Endothelial cell of umbilical vein (primary cell): ENCODE data around the gene SP100.

Source experiments
- CTCF ChIP-seq, 2 donors: IDR thresholded peaks; 1 replicate in 1 of 2; 2 replicates in 1 of 2; pipeline ENCODE4 v1.5.1; 2011; ENCODE audit warnings: low read length in 2 of 2, mild to moderate bottlenecking in 2 of 2, moderate library complexity in 2 of 2, control low read depth in 1 of 2, inconsistent platforms in 1 of 2, low read depth in 1 of 2; ENCODE audit not compliant: insufficient read depth in 1 of 2; ENCODE audit errors: extremely low read depth in 1 of 2
- EZH2 ChIP-seq: IDR thresholded peaks from 2 replicates; pipeline ENCODE4 v1.6.1; 2012; ENCODE audit warnings: borderline replicate concordance, low read depth, mild to moderate bottlenecking, moderate library complexity, low read length, inconsistent platforms; ENCODE audit not compliant: severe bottlenecking
- FOS ChIP-seq: IDR thresholded peaks from 2 replicates; pipeline ENCODE4 v1.6.1; 2011; ENCODE audit warnings: mild to moderate bottlenecking, low read length, moderate library complexity, borderline replicate concordance; ENCODE audit not compliant: insufficient read depth
- JUN ChIP-seq: IDR thresholded peaks from 2 replicates; pipeline ENCODE4 v1.6.1; 2011; ENCODE audit warnings: borderline replicate concordance, low read depth; ENCODE audit not compliant: insufficient read length, insufficient read depth
- MAX ChIP-seq: IDR thresholded peaks from 2 replicates; pipeline ENCODE4 v1.6.1; 2011; ENCODE audit not compliant: insufficient read depth, insufficient read length
- POLR2A ChIP-seq: IDR thresholded peaks from 2 replicates; pipeline ENCODE4 v1.6.1; 2012; ENCODE audit warnings: low read depth, mild to moderate bottlenecking, control low read depth, low read length
- POLR2AphosphoS5 ChIP-seq: IDR thresholded peaks from 2 replicates; pipeline ENCODE4 v1.6.1; 2012; ENCODE audit warnings: low read depth, mild to moderate bottlenecking, control low read depth, low read length, moderate library complexity; ENCODE audit not compliant: insufficient read depth

- TF ChIP-seq EZH2 (no peak), CTCF (IDR thresholded peaks at IDR 0.05; ENCODE audit: extremely low read depth in 1 of 2, insufficient read depth in 1 of 2, low read depth in 1 of 2, low read length in 2 of 2) (no peak), JUN (no peak), POLR2A (no peak), POLR2AphosphoS5 (no peak), MAX (no peak), FOS (no peak)
Observed at GRCh38 chr2:230590333-230590732, 174.3 kb downstream of the SP100 start.
